NCI-H2196 (cell line): ENCODE measurements around the gene CFAP91.
A peak's percentile ranks its signal among the peaks of the same experiment; 100 is the strongest.

Experiments used
- DNase-seq: peaks from one replicate; lab custom pipeline; 2025; ENCODE audit not compliant: unreplicated experiment; lab: John Stamatoyannopoulos, UW

Gene CFAP91

GRCh38 chr3:119702530-119703527 is at the start of gene CFAP91:
CFAP91 (plus strand) TSS chr3:119703022; CDS start chr3:119703099, 77 bp downstream.
- peak; percentile 99 for DNase-seq

GRCh38 chr3:119653876-119654275 is 48.9 kb upstream of the CFAP91 start:
- no peak for DNase-seq

- DNase-seq = no peak
Measured at GRCh38 chr3:119657887-119658702, 44.7 kb upstream of the CFAP91 start.

GRCh38 chr3:119658994-119659393 is 43.8 kb upstream of the CFAP91 start:
- DNase-seq = no peak

- DNase-seq = no peak
Measured at GRCh38 chr3:119659606-119660291, 43.1 kb upstream of the CFAP91 start.

DNA sequence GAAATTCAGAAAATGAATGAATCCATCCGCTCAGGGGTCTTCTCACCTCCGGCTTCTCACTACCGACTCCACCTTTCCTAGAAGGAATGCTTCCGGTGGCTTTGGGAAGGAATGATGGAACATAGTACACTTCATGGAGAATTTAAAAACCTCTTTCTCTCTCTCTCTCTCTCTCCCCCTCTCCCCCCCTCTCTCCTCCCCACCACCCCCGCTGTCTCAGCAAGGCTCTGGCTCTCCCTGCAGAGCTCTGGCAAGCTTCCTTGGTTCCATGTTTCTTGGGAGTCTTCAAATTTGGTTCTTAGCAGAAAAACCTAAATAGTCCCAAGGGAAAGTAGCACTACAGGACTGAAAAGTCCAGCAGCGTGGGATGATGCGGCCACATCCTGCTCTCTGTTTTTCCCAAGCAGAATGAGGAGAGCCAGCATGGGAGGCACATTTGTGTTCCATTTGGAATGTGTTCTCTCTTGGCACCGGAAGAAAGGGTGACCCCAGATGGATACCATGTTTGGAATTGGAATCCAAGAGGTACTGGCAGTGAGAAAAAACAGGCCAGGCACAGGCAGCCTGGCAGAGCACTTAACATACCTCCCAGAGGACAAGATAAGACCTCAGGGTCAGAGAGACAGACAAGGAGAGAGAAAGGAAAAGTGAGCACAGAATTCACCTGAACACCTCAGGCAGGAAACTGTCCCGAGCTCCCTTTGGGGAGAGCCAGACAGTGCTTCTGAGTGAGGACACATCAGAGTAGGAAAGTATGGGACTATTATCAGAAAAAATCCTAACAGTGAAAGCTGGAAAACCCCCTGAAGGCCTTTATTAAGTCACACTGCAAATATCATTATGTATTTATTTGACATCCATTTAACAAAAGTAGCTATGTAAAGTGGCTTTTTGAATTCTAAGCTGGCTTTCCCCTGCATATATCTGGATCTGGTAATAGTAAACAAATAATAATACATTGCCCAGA is 42.1 kb upstream of the CFAP91 start, which contains the start of gene POPDC2:
TSS of gene POPDC2 (minus strand) at position 116 of the 967 bp plus-strand sequence. CDS start 166 bp downstream, outside the sequence.
- no peak for DNase-seq

DNA sequence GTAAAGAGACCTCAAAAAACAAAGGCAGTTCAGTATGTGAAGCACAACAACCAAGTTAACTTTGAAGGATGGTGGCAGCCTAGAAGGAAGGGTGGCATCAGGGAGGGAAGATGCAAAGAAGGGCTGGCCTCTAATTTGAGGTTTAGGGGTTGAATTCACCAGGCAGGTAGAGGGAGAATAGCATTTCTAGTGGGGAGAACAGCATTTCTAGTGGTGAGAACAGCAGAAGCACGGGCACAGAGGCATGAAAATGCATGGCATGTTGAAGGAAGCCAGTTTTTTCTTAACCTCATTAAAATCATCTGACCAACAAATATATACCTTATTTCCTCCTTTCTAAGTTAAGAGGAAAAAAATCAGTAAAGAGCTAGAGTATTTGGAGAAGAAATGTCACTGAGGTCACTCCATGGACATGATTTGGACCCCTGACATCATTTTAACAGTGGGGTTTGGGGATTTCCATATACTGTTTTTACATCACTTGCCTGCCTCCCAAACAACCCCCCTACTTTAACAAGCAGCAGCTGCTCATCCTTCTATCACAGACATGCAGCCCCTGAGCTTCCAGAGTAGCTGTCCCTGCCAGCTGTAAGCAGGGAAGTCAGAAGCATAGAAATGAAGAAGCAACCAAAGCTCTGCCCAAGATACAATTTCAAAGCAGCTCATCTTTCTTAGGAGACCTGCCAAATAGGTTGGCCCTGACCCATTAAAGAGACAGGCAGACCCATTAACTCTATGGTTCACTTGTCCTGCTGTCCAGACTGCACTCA is 40.0 kb upstream of the CFAP91 start:
- DNase-seq = no peak

DNA sequence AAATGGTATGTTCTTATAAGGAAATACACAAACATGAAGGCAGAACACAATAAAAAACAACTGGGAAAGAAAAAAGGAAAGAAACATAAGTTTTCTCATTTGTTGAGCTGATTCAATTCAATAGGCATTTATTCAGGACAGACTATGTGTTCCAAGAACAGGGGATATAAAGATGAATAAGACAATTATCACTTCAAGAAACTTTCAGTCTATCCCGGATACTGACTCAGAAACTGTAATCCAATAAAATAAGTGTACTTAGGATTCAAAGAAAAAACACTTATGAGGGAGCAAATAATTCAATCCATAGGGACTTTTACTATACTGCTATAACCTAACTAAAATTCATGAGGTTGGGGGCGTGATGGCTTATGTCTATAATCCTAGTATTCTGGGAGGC is 38.9 kb upstream of the CFAP91 start:
- DNase-seq = no peak

GRCh38 chr3:119664370-119664769 is 38.5 kb upstream of the CFAP91 start:
- no peak for DNase-seq

DNA sequence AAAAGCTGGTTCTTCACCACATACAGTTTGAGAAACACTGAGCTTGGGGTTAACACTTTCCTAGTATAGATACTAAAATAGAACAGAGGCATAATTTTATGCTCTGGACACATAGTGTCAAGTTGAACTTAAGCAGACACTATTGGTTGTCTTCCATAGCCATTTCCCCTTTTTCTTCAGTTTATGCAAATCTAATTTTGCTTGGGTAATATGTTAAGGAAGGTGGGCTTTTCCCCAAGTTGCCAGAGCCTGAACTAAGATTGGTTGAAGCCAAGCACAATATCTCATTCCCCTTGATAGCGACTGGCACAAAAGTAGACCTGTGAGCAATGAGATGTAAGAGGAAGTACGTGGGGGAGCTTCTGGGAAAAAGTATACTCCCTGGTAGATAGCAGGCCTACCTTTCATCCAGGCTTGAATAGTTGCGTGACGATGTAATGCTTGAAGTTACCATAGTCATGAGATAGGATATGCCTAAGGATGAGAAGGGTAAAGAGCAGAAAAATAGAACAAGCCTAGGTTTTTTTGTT is 37.9 kb upstream of the CFAP91 start:
- no peak for DNase-seq

DNA sequence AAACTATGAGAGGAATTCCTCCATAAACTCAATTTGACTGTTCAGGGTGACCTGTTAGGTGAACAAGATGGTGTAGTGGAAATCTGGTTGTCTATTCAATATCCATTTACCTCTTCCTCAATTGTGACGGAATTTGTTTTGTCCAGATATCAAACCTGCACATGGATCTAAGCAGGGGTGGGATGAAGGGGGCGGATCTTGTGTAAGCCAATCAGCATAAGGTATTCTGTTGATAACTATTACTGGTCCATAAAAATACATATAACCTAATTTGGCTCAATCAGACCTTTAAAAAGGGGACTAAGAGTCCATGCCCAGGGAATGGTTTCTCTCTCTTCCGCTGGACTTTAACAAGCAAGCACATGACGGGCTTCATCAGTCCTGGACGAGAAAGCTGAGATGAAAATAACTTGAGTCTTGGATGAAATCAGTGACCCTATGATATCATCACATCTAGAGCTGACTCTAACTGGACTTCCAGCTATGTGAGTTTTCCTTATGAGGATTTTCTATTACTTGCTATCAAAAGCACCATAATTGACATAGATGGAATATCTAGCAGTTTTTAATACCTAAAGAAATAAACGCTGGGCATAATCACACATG is 36.8 kb upstream of the CFAP91 start:
- DNase-seq = no peak

- DNase-seq = no peak
Measured at GRCh38 chr3:119669906-119670570, 32.8 kb upstream of the CFAP91 start.

GRCh38 chr3:119672776-119673175 is 30.0 kb upstream of the CFAP91 start:
- no peak for DNase-seq

DNA sequence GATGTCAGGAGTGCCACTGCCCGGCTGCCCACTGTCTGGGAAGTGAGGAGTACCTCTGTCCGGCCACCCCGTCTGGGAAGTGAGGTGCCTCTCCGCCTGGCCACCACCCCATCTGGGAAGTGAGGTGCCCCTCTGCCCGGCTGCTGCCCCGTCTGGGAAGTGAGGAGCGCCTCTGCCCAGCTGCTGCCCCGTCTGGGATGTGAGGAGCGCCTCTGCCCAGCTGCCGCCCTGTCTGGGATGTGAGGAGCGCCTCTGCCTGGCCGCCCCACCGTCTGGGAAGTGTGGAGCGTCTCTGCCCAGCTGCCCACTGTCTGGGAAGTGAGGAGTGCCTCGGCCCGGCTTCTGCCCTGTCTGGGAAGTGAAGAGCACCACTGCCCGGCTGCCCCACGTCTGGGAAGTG is 28.9 kb upstream of the CFAP91 start:
- DNase-seq = no peak

- no peak for DNase-seq
Measured at GRCh38 chr3:119675188-119675874, 27.5 kb upstream of the CFAP91 start.

DNA sequence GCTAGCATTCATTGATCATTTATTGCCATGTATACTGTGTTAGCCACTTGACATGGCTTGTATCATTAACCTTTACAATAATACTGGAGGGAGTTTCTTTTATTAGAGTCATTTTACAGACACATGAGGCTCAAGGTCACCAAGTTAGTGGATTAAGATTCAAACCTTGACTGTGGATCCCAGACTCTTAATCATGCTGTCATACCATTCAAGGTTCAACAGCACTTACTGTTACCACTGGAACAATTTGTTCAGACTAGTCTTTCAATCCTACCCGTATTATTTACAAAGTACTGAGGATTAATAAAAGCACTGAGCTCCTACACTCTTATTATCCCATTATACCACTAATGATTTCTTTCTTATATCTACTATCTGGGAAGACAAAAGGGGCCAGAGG is 26.8 kb upstream of the CFAP91 start:
- no peak for DNase-seq
